ENCODE measurements around the gene PRKD1.

- TF ChIP-seq IKZF2 (IDR thresholded peaks at IDR 0.05) = no peak
- no peak for TF ChIP-seq ESRRA (IDR thresholded peaks at IDR 0.05; ENCODE audit: low read length)
- no peak for TF ChIP-seq RUNX3 (IDR thresholded peaks at IDR 0.05; ENCODE audit: low read length)
- no peak for TF ChIP-seq KDM1A (IDR thresholded peaks at IDR 0.05; ENCODE audit: borderline replicate concordance)
- TF ChIP-seq CTCF (IDR thresholded peaks at IDR 0.05 in 2 of 3, conservative IDR thresholded peaks at IDR 0.05 in 1 of 3; ENCODE audit: control insufficient read depth in 2 of 3, extremely low read depth in 1 of 3, insufficient read depth in 1 of 3, low read depth in 3 of 3, low read length in 3 of 3) = no peak
- no peak for TF ChIP-seq ZNF274 (IDR thresholded peaks at IDR 0.05; ENCODE audit: insufficient read depth, insufficient read length)
- TF ChIP-seq TAF1 (IDR thresholded peaks at IDR 0.05; ENCODE audit: borderline replicate concordance, low read depth, low read length) = no peak
- no peak for TF ChIP-seq POLR2A (IDR thresholded peaks at IDR 0.05; ENCODE audit: low read depth, low read length)
- TF ChIP-seq EP300 (IDR thresholded peaks at IDR 0.05; ENCODE audit: borderline replicate concordance in 1 of 2, control insufficient read depth in 1 of 2, low read depth in 2 of 2, low read length in 2 of 2) = no peak
- no peak for TF ChIP-seq E4F1 (IDR thresholded peaks at IDR 0.05; ENCODE audit: borderline replicate concordance, partially characterized antibody)
Measured at GRCh38 chr14:29616922-29617321, 310.7 kb downstream of the PRKD1 start.
